Stimulated activated CD4-positive, alpha-beta T cell treated with anti-CD3 and anti-CD28 coated beads, Interleukin-2, amount 100 ng/mL, for 4 hours (primary cell): ENCODE data around the gene CACNA1C.

Source experiments
- DNase-seq: peaks from one replicate; pipeline ENCODE4 v3.0.0-alpha.2; 2020; ENCODE audit warnings: low read depth

Gene CACNA1C

GRCh38 chr12:2052826-2053678 lies at the start of gene CACNA1C:
Gene CACNA1C (plus strand): TSS chr12:2052987. CDS start chr12:2053563, 576 bp downstream.
- peak; percentile 16 for DNase-seq

- no peak for DNase-seq
Measured at GRCh38 chr12:2003676-2004112, 49.1 kb upstream of the CACNA1C start.

- DNase-seq, result peak; percentile 91
Measured at GRCh38 chr12:2004113-2004929, 48.5 kb upstream of the CACNA1C start, which contains the start of gene DCP1B. Gene DCP1B (minus strand): TSS chr12:2004457. CDS start chr12:2004431, 26 bp downstream.

GRCh38 chr12:2008677-2009076 lies 44.1 kb upstream of the CACNA1C start:
- DNase-seq, result no peak

GRCh38 chr12:2009623-2010022 lies 43.2 kb upstream of the CACNA1C start:
- DNase-seq, result no peak

- DNase-seq, result no peak
Measured at GRCh38 chr12:2011643-2012607, 40.9 kb upstream of the CACNA1C start.

GRCh38 chr12:2013086-2013485 lies 39.7 kb upstream of the CACNA1C start:
- no peak for DNase-seq

- no peak for DNase-seq
Measured at GRCh38 chr12:2013527-2014223, 39.1 kb upstream of the CACNA1C start.

GRCh38 chr12:2014231-2014630 lies 38.6 kb upstream of the CACNA1C start:
- no peak for DNase-seq

- no peak for DNase-seq
Measured at GRCh38 chr12:2016862-2017545, 35.8 kb upstream of the CACNA1C start.

- DNase-seq, result no peak
Measured at GRCh38 chr12:2017546-2018337, 35.0 kb upstream of the CACNA1C start.

- DNase-seq, result no peak
Measured at GRCh38 chr12:2018391-2018790, 34.4 kb upstream of the CACNA1C start.

GRCh38 chr12:2019126-2019525 lies 33.7 kb upstream of the CACNA1C start:
- DNase-seq, result no peak

- no peak for DNase-seq
Measured at GRCh38 chr12:2020511-2020910, 32.3 kb upstream of the CACNA1C start.

- no peak for DNase-seq
Measured at GRCh38 chr12:2023365-2023764, 29.4 kb upstream of the CACNA1C start.

GRCh38 chr12:2027351-2027750 lies 25.4 kb upstream of the CACNA1C start:
- no peak for DNase-seq

- DNase-seq, result no peak
Measured at GRCh38 chr12:2029851-2030250, 22.9 kb upstream of the CACNA1C start.

GRCh38 chr12:2032506-2032905 lies 20.3 kb upstream of the CACNA1C start:
- DNase-seq, result no peak

GRCh38 chr12:2034633-2035430 lies 18.0 kb upstream of the CACNA1C start:
- peak; percentile 79 for DNase-seq
